Trophoblast cell (in vitro differentiated cells and primary cell): ENCODE data around the gene DAO.

ENCODE experiments used
- DNase-seq, 2 donors: peaks; one replicate each; pipeline ENCODE4 v3.0.0-alpha.2; 2016
- H2AFZ ChIP-seq: 2 replicates; pipeline ENCODE4 v1.6.1; 2013; ENCODE audit warnings: low read length, moderate library complexity, mild to moderate bottlenecking; ENCODE audit not compliant: insufficient read depth, poor library complexity
- H2AK5ac ChIP-seq: 2 replicates; pipeline ENCODE4 v1.6.1; 2013; ENCODE audit warnings: mild to moderate bottlenecking, low read length
- H2BK120ac ChIP-seq: 2 replicates; pipeline ENCODE4 v1.6.1; 2013; ENCODE audit warnings: low read length, mild to moderate bottlenecking, moderate library complexity; ENCODE audit not compliant: insufficient read depth, poor library complexity
- H2BK12ac ChIP-seq: 2 replicates; pipeline ENCODE4 v1.6.1; 2013; ENCODE audit warnings: mild to moderate bottlenecking, low read length, moderate library complexity
- H2BK5ac ChIP-seq: 2 replicates; pipeline ENCODE4 v1.6.1; 2013; ENCODE audit warnings: low read length, low read depth, moderate library complexity, mild to moderate bottlenecking; ENCODE audit not compliant: poor library complexity
- H3K14ac ChIP-seq: 2 replicates; pipeline ENCODE4 v1.6.1; 2013; ENCODE audit warnings: mild to moderate bottlenecking, low read length
- H3K18ac ChIP-seq: 2 replicates; pipeline ENCODE4 v1.6.1; 2013; ENCODE audit warnings: mild to moderate bottlenecking, low read length
- H3K23ac ChIP-seq: 2 replicates; pipeline ENCODE4 v1.6.1; 2013; ENCODE audit warnings: low read length
- H3K27ac ChIP-seq: 2 replicates; pipeline ENCODE4 v1.5.1; 2013; ENCODE audit warnings: low read depth, mild to moderate bottlenecking, inconsistent platforms, low read length, moderate library complexity
- H3K27me3 ChIP-seq: 2 replicates; pipeline ENCODE4 v1.6.1; 2013; ENCODE audit warnings: inconsistent platforms, mild to moderate bottlenecking, low read length, moderate library complexity; ENCODE audit not compliant: insufficient read depth
- H3K36me3 ChIP-seq, 2 experiments: 1 replicate in 1 of 2; 2 replicates in 1 of 2; pipeline ENCODE4 v1.6.1; 2013; ENCODE audit warnings: low read length in 2 of 2, mild to moderate bottlenecking in 2 of 2, moderate library complexity in 1 of 2; ENCODE audit not compliant: insufficient read depth in 2 of 2, control insufficient read depth in 1 of 2
- H3K4ac ChIP-seq: 2 replicates; pipeline ENCODE4 v1.6.1; 2013; ENCODE audit warnings: low read depth, mild to moderate bottlenecking, low read length, moderate library complexity
- H3K4me1 ChIP-seq, 2 experiments: 1 replicate in 1 of 2; 2 replicates in 1 of 2; pipeline ENCODE4 v1.6.1; 2013; ENCODE audit warnings: low read length in 2 of 2, mild to moderate bottlenecking in 2 of 2, moderate library complexity in 1 of 2; ENCODE audit not compliant: insufficient read depth in 2 of 2, control insufficient read depth in 1 of 2
- H3K4me2 ChIP-seq: 2 replicates; pipeline ENCODE4 v1.6.1; 2013; ENCODE audit warnings: inconsistent platforms, mild to moderate bottlenecking, low read length, moderate library complexity
- H3K4me3 ChIP-seq: 2 replicates; pipeline ENCODE4 v1.5.1; 2013; ENCODE audit warnings: mild to moderate bottlenecking, low read depth, low read length, inconsistent platforms
- H3K79me1 ChIP-seq: one replicate; pipeline ENCODE4 v1.6.1; 2013; ENCODE audit warnings: low read length
- H3K79me2 ChIP-seq: 2 replicates; pipeline ENCODE4 v1.6.1; 2013; ENCODE audit warnings: low read length, mild to moderate bottlenecking; ENCODE audit not compliant: control insufficient read depth, insufficient read depth, poor library complexity
- H3K9ac ChIP-seq: 2 replicates; pipeline ENCODE4 v1.6.1; 2013; ENCODE audit warnings: mild to moderate bottlenecking, low read length
- H3K9me3 ChIP-seq: 2 replicates; pipeline ENCODE4 v1.6.1; 2013; ENCODE audit warnings: low read depth, mild to moderate bottlenecking, control low read depth, inconsistent platforms, low read length; ENCODE audit not compliant: insufficient read depth
- H4K12ac ChIP-seq: 2 replicates; pipeline ENCODE4 v1.6.1; 2013; ENCODE audit warnings: low read depth, mild to moderate bottlenecking, low read length, moderate library complexity
- H4K8ac ChIP-seq: 2 replicates; pipeline ENCODE4 v1.6.1; 2013; ENCODE audit warnings: low read depth, mild to moderate bottlenecking, low read length, moderate library complexity
- H4K91ac ChIP-seq: one replicate; pipeline ENCODE4 v1.6.1; 2013; ENCODE audit warnings: low read depth, mild to moderate bottlenecking, low read length, moderate library complexity
- WGBS: extraction: QIAGEN DNeasy Blood & Tissue Kit; methylation state at CpG from one replicate; pipeline ENCODE4 v1.1.7; 2013; ENCODE audit warnings: missing lambda C conversion rate; ENCODE audit not compliant: insufficient read length, insufficient coverage; ENCODE audit errors: extremely low coverage; 5-methylcytosine and 5-hydroxymethylcytosine counted together

Gene DAO

GRCh38 chr12:108837680-108838079 lies 42.2 kb upstream of the DAO start:
- Histone ChIP-seq H3K27me3 (no peaks in the 10 kb centered on the region), H2BK120ac (peak overlapping the region; percentile 65), H4K8ac (peak overlapping the region; percentile 56), H2BK5ac (peak overlapping the region; percentile 80), H4K91ac (peak overlapping the region; percentile 77), H3K23ac (no peak overlapping the region), H2AK5ac (peak overlapping the region; percentile 85), H3K36me3 (peaks cover 29% of the 10 kb centered on the region in 2 experiments), H3K9ac (no peak overlapping the region), H3K79me2 (peaks cover 18% of the 10 kb centered on the region), H3K27ac (peak overlapping the region; percentile 95), H3K4me1 (peaks cover 35 to 52% of the 10 kb centered on the region in 2 experiments), H3K4me3 (no peak overlapping the region), H3K9me3 (no peaks in the 10 kb centered on the region), H3K18ac (peak overlapping the region; percentile 68), H3K4ac (peak overlapping the region; percentile 58), H3K14ac (peak overlapping the region; percentile 84), H3K79me1 (peaks cover 53% of the 10 kb centered on the region), H3K4me2 (no peak overlapping the region), H2BK12ac (peak overlapping the region; percentile 93), H4K12ac (no peak overlapping the region), H2AFZ (no peak overlapping the region)
- no CpG with 5 or more reads among the region's 7 CpGs for WGBS
- no peak for DNase-seq

DNA sequence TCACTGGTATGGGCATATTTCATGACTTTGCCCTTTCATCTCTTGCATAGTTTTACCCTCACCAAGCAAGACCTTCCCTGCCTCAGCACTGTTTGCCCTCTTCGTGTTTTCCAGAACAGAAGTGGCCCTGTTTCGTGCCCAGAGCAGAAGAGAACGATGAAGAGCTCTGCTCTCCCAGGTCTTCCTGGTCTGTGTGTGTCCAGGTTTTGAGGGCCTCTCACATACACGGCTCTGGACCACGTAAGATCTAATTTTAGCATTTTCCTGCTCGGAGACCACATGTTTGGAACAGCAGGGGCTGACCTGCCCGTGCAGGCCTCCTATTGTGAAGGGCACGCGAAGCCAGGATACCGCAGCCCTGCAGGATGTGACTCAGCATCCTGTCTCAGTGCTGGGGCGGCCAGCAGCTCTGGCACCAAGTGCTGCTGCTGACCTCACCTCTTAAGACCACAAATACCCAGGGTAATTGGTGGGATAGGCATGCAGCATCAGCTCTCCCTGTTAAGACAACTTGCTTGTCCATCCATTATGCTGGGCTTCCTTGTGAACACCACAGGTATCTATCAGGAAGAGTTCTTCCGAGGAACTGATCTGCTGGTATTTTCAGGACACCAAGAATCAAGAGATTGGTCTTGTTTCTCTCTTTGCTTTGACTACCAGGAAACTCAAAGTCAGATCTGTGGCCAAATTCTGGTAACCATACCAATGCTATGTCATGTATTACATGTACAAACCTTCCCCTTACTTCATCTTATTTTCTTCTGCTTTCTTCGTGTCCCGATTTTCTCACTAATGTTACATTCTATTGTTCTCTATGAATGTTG lies 41.5 kb upstream of the DAO start:
- WGBS: no CpG with 5 or more reads among the region's 14 CpGs

GRCh38 chr12:108839018-108839889 lies 40.6 kb upstream of the DAO start:
- no peak for DNase-seq
- WGBS: no CpG with 5 or more reads among the region's 6 CpGs
- H3K18ac ChIP-seq: peak overlapping the region; percentile 93

More for the DNA sequence above, 41.5 kb upstream of the DAO start:
- no peak overlapping the region for H3K18ac ChIP-seq
- no peak overlapping the region for H3K9ac ChIP-seq
- no peak overlapping the region for H2AK5ac ChIP-seq
- H3K79me2 ChIP-seq: peaks cover 17% of the 10 kb centered on the region
- no peak overlapping the region for H2AFZ ChIP-seq
- peaks cover 29 to 34% of the 10 kb centered on the region in 2 experiments for H3K36me3 ChIP-seq
- H3K4me3 ChIP-seq: no peak overlapping the region
- peak overlapping the region; percentile 96 for H3K27ac ChIP-seq
- H3K4me2 ChIP-seq: peak overlapping the region; percentile 8
- H3K4ac ChIP-seq: no peak overlapping the region
- H3K4me1 ChIP-seq: peaks cover 32 to 53% of the 10 kb centered on the region in 2 experiments
- H3K9me3 ChIP-seq: no peaks in the 10 kb centered on the region
- peak overlapping the region; percentile 94 for H2BK120ac ChIP-seq
- H4K91ac ChIP-seq: peak overlapping the region; percentile 77
- H3K23ac ChIP-seq: no peak overlapping the region
- peaks cover 50% of the 10 kb centered on the region for H3K79me1 ChIP-seq
- peak in 1 of 2 donors; percentile 40 for DNase-seq
- H2BK12ac ChIP-seq: peak overlapping the region; percentile 29
- H4K12ac ChIP-seq: no peak overlapping the region
- no peak overlapping the region for H3K14ac ChIP-seq
- H2BK5ac ChIP-seq: peak overlapping the region; percentile 60
- no peak overlapping the region for H4K8ac ChIP-seq
- H3K27me3 ChIP-seq: no peaks in the 10 kb centered on the region

GRCh38 chr12:108839890-108840230 lies 40.0 kb upstream of the DAO start:
- H2BK12ac ChIP-seq: peak overlapping the region; percentile 95
- no peak overlapping the region for H3K9ac ChIP-seq
- no peaks in the 10 kb centered on the region for H3K27me3 ChIP-seq
- peaks cover 14% of the 10 kb centered on the region for H3K79me2 ChIP-seq
- H3K4me2 ChIP-seq: no peak overlapping the region
- H3K14ac ChIP-seq: peak overlapping the region; percentile 52
- H3K4ac ChIP-seq: peak overlapping the region; percentile 66
- H2AK5ac ChIP-seq: peak overlapping the region; percentile 78
- peak overlapping the region; percentile 82 for H2AFZ ChIP-seq
- peak overlapping the region; percentile 58 for H4K12ac ChIP-seq
- peak overlapping the region; percentile 93 for H3K18ac ChIP-seq
- H3K4me1 ChIP-seq: peaks cover 26 to 51% of the 10 kb centered on the region in 2 experiments
- H3K79me1 ChIP-seq: peaks cover 36% of the 10 kb centered on the region
- peaks cover 26 to 33% of the 10 kb centered on the region in 2 experiments for H3K36me3 ChIP-seq
- WGBS: no CpG with 5 or more reads among the region's 10 CpGs
- no peak for DNase-seq
- peak overlapping the region; percentile 93 for H2BK120ac ChIP-seq
- H4K91ac ChIP-seq: peak overlapping the region; percentile 90
- no peak overlapping the region for H3K4me3 ChIP-seq
- no peak overlapping the region for H3K23ac ChIP-seq
- peak overlapping the region; percentile 79 for H4K8ac ChIP-seq
- peak overlapping the region; percentile 96 for H3K27ac ChIP-seq
- H2BK5ac ChIP-seq: peak overlapping the region; percentile 66
- no peaks in the 10 kb centered on the region for H3K9me3 ChIP-seq

More at GRCh38 chr12:108839018-108839889, 40.6 kb upstream of the DAO start:
- Histone ChIP-seq H3K27ac (peak overlapping the region; percentile 96), H3K23ac (no peak overlapping the region), H4K91ac (peak overlapping the region; percentile 90), H2AFZ (peak overlapping the region; percentile 37), H2BK12ac (peak overlapping the region; percentile 95), H3K4ac (peak overlapping the region; percentile 73), H4K8ac (peak overlapping the region; percentile 79), H2AK5ac (peak overlapping the region; percentile 90), H3K4me1 (peaks cover 29 to 54% of the 10 kb centered on the region in 2 experiments), H3K79me1 (peaks cover 43% of the 10 kb centered on the region), H2BK5ac (peak overlapping the region; percentile 93), H3K9me3 (no peaks in the 10 kb centered on the region), H2BK120ac (peak overlapping the region; percentile 94), H3K4me2 (no peak overlapping the region), H3K9ac (peak overlapping the region; percentile 6), H3K14ac (peak overlapping the region; percentile 95), H4K12ac (peak overlapping the region; percentile 58), H3K79me2 (peaks cover 14% of the 10 kb centered on the region), H3K27me3 (no peaks in the 10 kb centered on the region), H3K36me3 (peaks cover 28 to 34% of the 10 kb centered on the region in 2 experiments), H3K4me3 (no peak overlapping the region)
